Skeletal muscle satellite cell (primary cell): Measurements from ENCODE around the gene DOCK9. TPM values are rescaled to one million over a fixed set of nuclear protein-coding genes. Genes with fewer than 3 reads are reported as not detected.
"Not testable (repeated sequence)": the region's sequence is repeated elsewhere in the genome, so short reads cannot be mapped to it uniquely, and the experiment has no call there.

Source experiments
- H3K27me3 ChIP-seq: 2 replicates; pipeline ENCODE4 v1.7.0; 2013; ENCODE audit warnings: low read length; ENCODE audit not compliant: control insufficient read depth, insufficient read depth
- H3K36me3 ChIP-seq: 2 replicates; pipeline ENCODE4 v1.7.0; 2013; ENCODE audit warnings: mild to moderate bottlenecking, control low read depth, low read length; ENCODE audit not compliant: insufficient read depth
- H3K4me1 ChIP-seq: 2 replicates; pipeline ENCODE4 v1.7.0; 2013; ENCODE audit warnings: low read length; ENCODE audit not compliant: control insufficient read depth, insufficient read depth
- H3K4me2 ChIP-seq: 2 replicates; pipeline ENCODE4 v1.7.0; 2013; ENCODE audit warnings: mild to moderate bottlenecking, low read length
- H3K4me3 ChIP-seq: 2 replicates; pipeline ENCODE4 v1.7.0; 2013; ENCODE audit warnings: low read length
- H3K9ac ChIP-seq: 2 replicates; pipeline ENCODE4 v1.7.0; 2013; ENCODE audit warnings: mild to moderate bottlenecking, low read depth, low read length, moderate library complexity
- H3K9me3 ChIP-seq: replicated peaks from 2 replicates; pipeline ENCODE4 v1.7.0; 2013; ENCODE audit warnings: mild to moderate bottlenecking, control low read depth, low read length
- small RNA-seq: library from RNA; depleted of rRNA; stranded (forward); fragments of <200 nt; gene quantifications from one replicate; pipeline ENCODE3, GENCODE V24; 2012

The DOCK9 gene

DNA sequence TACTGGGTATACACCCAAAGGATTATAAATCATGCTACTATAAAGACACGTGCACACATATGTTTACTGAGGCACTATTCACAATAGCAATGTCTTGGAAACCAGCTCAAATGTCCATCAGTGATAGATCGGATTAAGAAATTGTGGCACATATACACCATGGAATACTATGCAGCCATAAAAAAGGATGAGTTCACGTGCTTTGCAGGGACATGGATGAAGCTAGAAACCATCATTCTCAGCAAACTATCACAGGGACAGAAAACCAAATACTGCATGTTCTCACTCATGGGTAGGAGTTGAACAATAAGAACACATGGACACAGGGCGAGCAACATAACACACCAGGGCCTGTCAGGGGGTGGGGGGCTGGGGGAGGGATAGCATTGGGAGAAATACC, 223.4 kb downstream of the DOCK9 start:
- not testable (repeated sequence) for H3K4me2 ChIP-seq, H3K9ac ChIP-seq, H3K36me3 ChIP-seq, H3K4me3 ChIP-seq, H3K9me3 ChIP-seq
- peaks cover 14% of the 10 kb centered on the region for H3K4me1 ChIP-seq
- peaks cover 52% of the 10 kb centered on the region for H3K27me3 ChIP-seq

DNA sequence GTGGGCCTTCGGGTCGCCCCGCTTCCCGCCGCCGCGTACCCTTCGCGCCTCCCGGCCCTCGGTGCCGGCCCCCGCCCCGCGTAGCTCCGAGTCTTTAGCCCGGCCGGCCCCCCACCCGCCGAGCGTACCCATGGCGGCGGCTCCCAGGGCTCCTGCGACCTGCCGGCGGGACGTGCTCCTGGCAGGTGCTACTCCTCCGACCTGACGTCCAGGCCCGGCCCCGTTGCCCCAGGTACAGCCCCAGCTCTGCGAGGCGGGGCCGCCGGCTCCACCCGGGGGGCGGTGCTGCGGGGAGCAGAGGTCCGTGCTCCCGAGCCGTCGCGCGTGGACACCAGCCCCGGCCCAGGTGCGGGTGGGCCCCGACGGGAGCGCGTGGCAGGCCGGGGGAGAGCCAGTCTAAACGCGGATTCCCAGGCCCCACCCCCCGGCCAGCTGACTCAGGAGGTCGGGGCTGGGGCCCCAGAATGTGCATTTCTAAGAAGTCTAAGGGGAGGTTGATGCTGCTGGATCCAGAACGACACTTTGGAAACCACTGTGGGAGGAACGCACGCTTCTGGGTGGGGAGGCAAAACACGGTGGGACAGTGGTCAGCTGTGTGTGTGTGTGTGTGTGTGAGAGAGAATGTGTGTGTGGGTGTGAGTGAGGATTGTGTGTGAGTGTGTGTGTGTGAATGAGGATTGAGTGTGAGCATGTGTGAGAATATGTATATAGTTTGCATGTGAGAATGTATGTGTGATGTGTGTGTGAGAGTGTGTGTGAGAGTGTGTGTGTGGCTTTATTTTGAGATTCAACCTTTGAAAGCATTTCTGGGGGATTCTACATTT, 225.2 kb downstream of the DOCK9 start, which contains the start of gene SLC15A1:
Gene SLC15A1, minus strand, starts transcription at position 206 of the 824 bp plus-strand sequence. Its CDS starts 74 bp downstream, at position 132.
- peak within 1 kb of the TSS; percentile 38 for H3K4me3 ChIP-seq
- no peaks in the 10 kb centered on the region for H3K36me3 ChIP-seq
- H3K9ac ChIP-seq: no peak within 1 kb of the TSS
- peaks cover 14% of the 10 kb centered on the region for H3K4me1 ChIP-seq
- H3K9me3 ChIP-seq: peaks cover 6% of the 10 kb centered on the region
- H3K4me2 ChIP-seq: peak within 1 kb of the TSS; percentile 76
- peaks cover 68% of the 10 kb centered on the region for H3K27me3 ChIP-seq

- Histone ChIP-seq H3K36me3 (no peaks in the 10 kb centered on the region), H3K27me3 (peaks cover 69% of the 10 kb centered on the region), H3K4me2 (peak overlapping the region; percentile 76), H3K4me3 (peak overlapping the region; percentile 38), H3K9ac (no peak overlapping the region), H3K9me3 (peaks cover 6% of the 10 kb centered on the region), H3K4me1 (peaks cover 14% of the 10 kb centered on the region)
Measured at GRCh38 chr13:98751861-98752466, 225.9 kb downstream of the DOCK9 start.

DNA sequence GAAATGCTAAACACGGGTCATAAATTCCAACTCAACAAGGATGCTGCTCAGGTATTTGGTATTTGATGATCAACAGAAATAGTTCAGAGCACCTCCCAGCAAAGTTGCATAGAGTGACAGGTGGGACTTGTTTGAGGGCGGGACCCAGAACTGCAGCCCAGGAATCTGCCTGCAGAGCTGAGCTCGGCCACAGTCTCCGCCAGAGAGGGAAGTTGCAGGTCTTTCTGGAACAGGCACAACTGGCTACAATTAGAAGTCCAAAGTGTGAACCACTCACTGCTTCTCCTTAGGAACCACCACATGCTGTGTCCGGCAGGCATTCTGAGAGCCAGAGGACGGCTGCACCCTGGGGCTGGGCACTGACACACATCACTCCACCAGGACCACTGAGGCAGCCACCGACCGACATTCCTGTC, 226.5 kb downstream of the DOCK9 start:
- Histone ChIP-seq H3K36me3 (no peaks in the 10 kb centered on the region), H3K4me1 (peaks cover 14% of the 10 kb centered on the region), H3K27me3 (peaks cover 67% of the 10 kb centered on the region), H3K4me2 (peak overlapping the region; percentile 76), H3K9me3 (peaks cover 6% of the 10 kb centered on the region), H3K9ac (no peak overlapping the region), H3K4me3 (no peak overlapping the region)

DNA sequence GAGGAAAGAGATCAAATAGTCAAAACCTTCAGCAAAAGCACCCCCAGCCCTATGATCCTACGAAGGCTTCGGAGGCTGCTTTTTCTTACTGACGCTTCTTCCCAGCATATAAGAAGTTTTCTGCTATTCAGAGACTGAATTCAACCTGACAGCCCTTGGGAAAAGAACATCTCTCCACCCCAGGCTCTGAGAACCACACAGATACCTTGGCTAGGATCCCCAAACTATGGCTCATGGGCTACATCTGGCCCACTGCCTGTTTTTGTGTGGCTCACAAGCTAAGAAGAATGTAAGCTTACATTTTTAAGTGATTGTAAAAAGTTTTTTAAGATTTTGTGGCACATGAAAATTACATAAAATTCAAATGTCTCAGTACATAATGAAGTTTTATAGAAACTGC, 228.4 kb downstream of the DOCK9 start:
- no peak overlapping the region for H3K4me2 ChIP-seq
- H3K27me3 ChIP-seq: peaks cover 52% of the 10 kb centered on the region
- H3K9ac ChIP-seq: no peak overlapping the region
- H3K9me3 ChIP-seq: peaks cover 6% of the 10 kb centered on the region
- no peaks in the 10 kb centered on the region for H3K36me3 ChIP-seq
- peaks cover 14% of the 10 kb centered on the region for H3K4me1 ChIP-seq
- no peak overlapping the region for H3K4me3 ChIP-seq

DNA sequence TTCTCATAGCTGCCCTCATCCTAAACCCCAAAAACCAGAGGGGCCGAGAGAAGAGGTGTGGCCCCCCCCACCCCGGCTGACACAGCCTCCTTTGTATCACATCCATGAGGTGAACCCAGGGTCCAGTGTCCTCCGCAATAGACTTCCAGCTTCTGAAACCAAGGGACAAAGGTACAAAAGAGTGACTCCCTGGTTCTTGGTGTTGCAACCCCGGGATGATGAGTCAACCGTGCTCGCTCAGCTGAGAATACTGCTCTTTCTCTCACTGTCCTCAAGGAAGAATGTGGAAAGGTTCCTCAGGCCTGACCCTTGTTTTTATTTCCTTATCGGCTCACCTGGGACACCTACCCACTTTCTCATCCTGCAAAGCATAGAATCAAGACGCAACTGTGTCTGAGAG, 230.9 kb downstream of the DOCK9 start:
- no peaks in the 10 kb centered on the region for H3K9me3 ChIP-seq
- H3K4me1 ChIP-seq: peaks cover 6% of the 10 kb centered on the region
- H3K4me3 ChIP-seq: no peak overlapping the region
- no peak overlapping the region for H3K9ac ChIP-seq
- H3K4me2 ChIP-seq: no peak overlapping the region
- no peaks in the 10 kb centered on the region for H3K36me3 ChIP-seq
- peaks cover 45% of the 10 kb centered on the region for H3K27me3 ChIP-seq

Small RNA genes within 50 kb of the gene (small RNA-seq; reads per million reads assigned to genes)
- not detected for gene AL161420.1
- gene RNU6-83P: not detected
